Hepatocyte (in vitro differentiated cells): ENCODE results near the gene SSBP2.

ENCODE experiments used
- EZH2 ChIP-seq: fragments of 200-600 bp; sonication (generic); IDR thresholded peaks from 2 replicates; pipeline ENCODE4 v1.6.1; 2016; ENCODE audit warnings: antibody characterized with exemption, mild to moderate bottlenecking, borderline replicate concordance
- TF ChIP-seq, protein P1 (sequence below): fragments of 200-600 bp; sonication (generic); IDR thresholded peaks from 2 replicates; pipeline ENCODE4 v1.5.1; 2016; ENCODE audit warnings: antibody characterized with exemption, mild to moderate bottlenecking; ENCODE audit not compliant: poor library complexity

- TF ChIP-seq, protein P1, sequence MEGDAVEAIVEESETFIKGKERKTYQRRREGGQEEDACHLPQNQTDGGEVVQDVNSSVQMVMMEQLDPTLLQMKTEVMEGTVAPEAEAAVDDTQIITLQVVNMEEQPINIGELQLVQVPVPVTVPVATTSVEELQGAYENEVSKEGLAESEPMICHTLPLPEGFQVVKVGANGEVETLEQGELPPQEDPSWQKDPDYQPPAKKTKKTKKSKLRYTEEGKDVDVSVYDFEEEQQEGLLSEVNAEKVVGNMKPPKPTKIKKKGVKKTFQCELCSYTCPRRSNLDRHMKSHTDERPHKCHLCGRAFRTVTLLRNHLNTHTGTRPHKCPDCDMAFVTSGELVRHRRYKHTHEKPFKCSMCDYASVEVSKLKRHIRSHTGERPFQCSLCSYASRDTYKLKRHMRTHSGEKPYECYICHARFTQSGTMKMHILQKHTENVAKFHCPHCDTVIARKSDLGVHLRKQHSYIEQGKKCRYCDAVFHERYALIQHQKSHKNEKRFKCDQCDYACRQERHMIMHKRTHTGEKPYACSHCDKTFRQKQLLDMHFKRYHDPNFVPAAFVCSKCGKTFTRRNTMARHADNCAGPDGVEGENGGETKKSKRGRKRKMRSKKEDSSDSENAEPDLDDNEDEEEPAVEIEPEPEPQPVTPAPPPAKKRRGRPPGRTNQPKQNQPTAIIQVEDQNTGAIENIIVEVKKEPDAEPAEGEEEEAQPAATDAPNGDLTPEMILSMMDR, result no peak
- TF ChIP-seq EZH2, result no peak
Measured at GRCh38 chr5:81371354-81371876, 379.5 kb downstream of the SSBP2 start.
